Tibial artery (tissue), 4 donors: ENCODE data around the gene MSANTD1.
A peak's percentile ranks its signal among the peaks of the same experiment; 100 is the strongest.

Experiments
- DNase-seq, 2 donors: peaks; one replicate each; pipeline ENCODE4 v3.0.0-alpha.2; 2019
- H3K27ac ChIP-seq, 2 donors: fragments of 200-600 bp; sonication (generic) in 1 of 2; 1 replicate in 1 of 2; 2 replicates in 1 of 2; pipeline ENCODE4 v1.5.1; 2018 to 2019; ENCODE audit warnings: mild to moderate bottlenecking in 1 of 2
- H3K27me3 ChIP-seq, 2 donors: fragments of 200-600 bp; sonication (generic) in 1 of 2; one replicate each; pipeline versions ENCODE4 v1.5.1 to v1.6.0; 2016 to 2019
- H3K36me3 ChIP-seq, 3 donors: fragments of 200-600 bp; sonication (generic) in 2 of 3; one replicate each; pipeline ENCODE4 v1.5.1; 2016 to 2019; ENCODE audit warnings: mild to moderate bottlenecking in 2 of 3
- H3K4me1 ChIP-seq, 4 donors: fragments of 200-600 bp; sonication (generic) in 2 of 4; 1 replicate in 3 of 4; 2 replicates in 1 of 4; pipeline ENCODE4 v1.5.1; 2016 to 2019
- H3K4me3 ChIP-seq, 2 donors: fragments of 200-600 bp; sonication (generic) in 1 of 2; 1 replicate in 1 of 2; 2 replicates in 1 of 2; pipeline ENCODE4 v1.5.1; 2018 to 2019; ENCODE audit warnings: mild to moderate bottlenecking in 2 of 2
- H3K9me3 ChIP-seq, 3 donors: fragments of 200-600 bp; sonication (generic) in 1 of 3; one replicate each; pipeline ENCODE4 v1.5.1; 2016 to 2019
- CTCF ChIP-seq, 2 experiments: fragments of 200-600 bp in 1 of 2; fragments of 450-650 bp in 1 of 2; IDR thresholded peaks; one replicate each; pipeline ENCODE4 v1.5.1; 2017 to 2019; ENCODE audit warnings: antibody characterized with exemption in 2 of 2, mild to moderate bottlenecking in 1 of 2, moderate library complexity in 1 of 2
- intact Hi-C: fragments of 100-400 bp; cut with DNase I; formaldehyde crosslinking; loops from one replicate; pipeline ENCODE4 v1.15.0; 2023; ENCODE audit warnings: low total_unique reads

MSANTD1 gene

GRCh38 chr4:3290889-3291321 lies 41.9 kb downstream of the MSANTD1 start:
- Histone ChIP-seq H3K36me3 (no peaks in the 10 kb centered on the region), H3K27ac (peak overlapping the region in 1 of 2 donors; percentile 96), H3K4me1 (peaks cover 0 to 31% (median 17%) of the 10 kb centered on the region in 4 donors), H3K9me3 (no peaks in the 10 kb centered on the region), H3K27me3 (peaks cover 0 to 25% of the 10 kb centered on the region in 2 donors), H3K4me3 (no peak overlapping the region)
- DNase-seq = peak in 1 of 2 donors; percentile 58
- intact Hi-C loops = no loop called here
- TF ChIP-seq CTCF (IDR thresholded peaks at IDR 0.05) = no peak

GRCh38 chr4:3291411-3291968 lies 42.5 kb downstream of the MSANTD1 start:
- DNase-seq = peak; percentile 38 to 71
- TF ChIP-seq CTCF (IDR thresholded peaks at IDR 0.05) = no peak
- Histone ChIP-seq H3K36me3 (no peaks in the 10 kb centered on the region), H3K27ac (peak overlapping the region; percentile 94 to 96), H3K9me3 (no peaks in the 10 kb centered on the region), H3K4me3 (peak overlapping the region; percentile 82 to 83), H3K27me3 (peaks cover 0 to 19% of the 10 kb centered on the region in 2 donors), H3K4me1 (peaks cover 0 to 25% (median 17%) of the 10 kb centered on the region in 4 donors)
- intact Hi-C loops = no loop called here

- Histone ChIP-seq H3K27ac (peak overlapping the region; percentile 94 to 96), H3K4me3 (peak overlapping the region; percentile 82 to 83), H3K27me3 (peaks cover 0 to 14% of the 10 kb centered on the region in 2 donors), H3K9me3 (no peaks in the 10 kb centered on the region), H3K4me1 (peaks cover 0 to 22% (median 17%) of the 10 kb centered on the region in 4 donors), H3K36me3 (no peaks in the 10 kb centered on the region)
- DNase-seq = peak; percentile 54 to 85
- intact Hi-C loops = no loop called here
- TF ChIP-seq CTCF (IDR thresholded peaks at IDR 0.05) = no peak
Observed at GRCh38 chr4:3291969-3292570, 43.1 kb downstream of the MSANTD1 start.

GRCh38 chr4:3292571-3293400 lies 43.8 kb downstream of the MSANTD1 start, which contains the start of gene RGS12:
TSS of gene RGS12 (plus strand) at chr4:3293021. CDS start at chr4:3316171, 23,150 bp downstream.
- peak; percentile 93 to 98 for DNase-seq
- Histone ChIP-seq H3K4me1 (peaks cover 0 to 22% (median 17%) of the 10 kb centered on the region in 4 donors), H3K27ac (peak within 1 kb of the TSS; percentile 94 to 96), H3K36me3 (no peaks in the 10 kb centered on the region), H3K9me3 (peaks cover 0 to 4% (median 0%) of the 10 kb centered on the region in 3 donors), H3K4me3 (peak within 1 kb of the TSS; percentile 82 to 83), H3K27me3 (peaks cover 0 to 8% of the 10 kb centered on the region in 2 donors)
- TF ChIP-seq CTCF (IDR thresholded peaks at IDR 0.05) = no peak
- intact Hi-C loops = no loop called here
